ENCODE measurements around the gene RNU6-9. TPM values are rescaled to one million over a fixed set of nuclear protein-coding genes. Genes with fewer than 3 reads are reported as not detected.

The RNU6-9 gene
- total RNA-seq, 4 donors from 2014 or later, result not detected

GRCh38 chr19:924553-925086 is 31.3 kb downstream of the RNU6-9 start:
- no peak for TF ChIP-seq CTCF (IDR thresholded peaks at IDR 0.05)
- TF ChIP-seq POLR2A (IDR thresholded peaks at IDR 0.05), result no peak
- DNase-seq, result no peak

DNA sequence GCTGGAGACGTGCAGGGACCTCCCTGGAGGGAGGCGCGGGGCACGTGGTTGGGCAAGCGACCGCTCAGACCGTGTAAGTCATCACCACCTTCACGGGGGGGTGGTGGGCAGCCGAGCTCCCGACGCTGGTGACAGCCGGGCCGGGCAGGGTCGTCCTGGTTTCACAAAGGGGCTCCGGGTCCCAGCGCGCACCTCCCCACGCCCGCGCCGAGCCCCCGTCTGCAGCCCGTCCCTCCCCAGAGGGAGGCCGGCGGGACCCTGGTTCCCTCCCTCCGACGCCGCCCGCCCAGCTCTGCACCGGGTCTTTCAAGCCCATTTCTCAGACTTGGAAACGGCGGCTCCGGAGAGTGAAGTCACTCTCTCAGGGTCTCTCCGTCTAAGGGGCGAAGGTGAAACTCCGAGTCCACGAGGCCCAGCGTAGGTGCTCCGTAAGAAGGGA is 31.8 kb downstream of the RNU6-9 start:
- H3K4me3 ChIP-seq, result peak overlapping the region; percentile 53 to 74
- H3K9me3 ChIP-seq, result no peaks in the 10 kb centered on the region
- peaks cover 3 to 12% of the 10 kb centered on the region in 2 donors for H3K27me3 ChIP-seq
- peaks cover 0 to 12% of the 10 kb centered on the region in 2 donors for H3K4me1 ChIP-seq
- H3K36me3 ChIP-seq, result no peaks in the 10 kb centered on the region
- intact Hi-C loops (cut with DNase I; ENCODE audit: low total_unique reads), result loop anchor here (10.0 kb wide), 2 partner anchors 160 to 180 kb away; partner anchors contain the start of gene GPX4
- H3K27ac ChIP-seq, result peak overlapping the region; percentile 79 to 80
- DNase-seq, result no peak
- TF ChIP-seq POLR2A (IDR thresholded peaks at IDR 0.05), result no peak

More at GRCh38 chr19:924553-925086, 31.3 kb downstream of the RNU6-9 start:
- Histone ChIP-seq H3K27me3 (peaks cover 3 to 17% of the 10 kb centered on the region in 2 donors), H3K36me3 (no peaks in the 10 kb centered on the region), H3K4me3 (peak overlapping the region; percentile 53 to 74), H3K27ac (peak overlapping the region in 1 of 2 donors; percentile 79), H3K9me3 (no peaks in the 10 kb centered on the region), H3K4me1 (peaks cover 0 to 17% of the 10 kb centered on the region in 2 donors)
- intact Hi-C loops (cut with DNase I; ENCODE audit: low total_unique reads), result loop anchor here (10.0 kb wide), 2 partner anchors 160 to 180 kb away; partner anchors contain the start of gene GPX4

- peak; percentile 77 to 78 for DNase-seq
- Histone ChIP-seq H3K27me3 (peaks cover 3 to 8% of the 10 kb centered on the region in 2 donors), H3K4me3 (peak within 1 kb of the TSS; percentile 53 to 74), H3K27ac (peak within 1 kb of the TSS; percentile 79 to 80), H3K9me3 (no peaks in the 10 kb centered on the region), H3K36me3 (no peaks in the 10 kb centered on the region), H3K4me1 (peaks cover 0 to 6% of the 10 kb centered on the region in 2 donors)
- TF ChIP-seq POLR2A (IDR thresholded peaks at IDR 0.05), result peak in 1 of 2 donors; percentile 65
- peak in 1 of 4 experiments; percentile 2 for TF ChIP-seq CTCF (IDR thresholded peaks at IDR 0.05)
- intact Hi-C loops (cut with DNase I; ENCODE audit: low total_unique reads), result loop anchor here (10.0 kb wide), 2 partner anchors 161 to 179 kb away; partner anchors contain the start of gene GPX4
These were observed 32.4 kb downstream of the RNU6-9 start, which contains the start of gene ARID3A for GRCh38 chr19:925526-926322. ARID3A (plus strand) TSS chr19:926035; CDS start chr19:929529, 3,494 bp downstream.

DNA sequence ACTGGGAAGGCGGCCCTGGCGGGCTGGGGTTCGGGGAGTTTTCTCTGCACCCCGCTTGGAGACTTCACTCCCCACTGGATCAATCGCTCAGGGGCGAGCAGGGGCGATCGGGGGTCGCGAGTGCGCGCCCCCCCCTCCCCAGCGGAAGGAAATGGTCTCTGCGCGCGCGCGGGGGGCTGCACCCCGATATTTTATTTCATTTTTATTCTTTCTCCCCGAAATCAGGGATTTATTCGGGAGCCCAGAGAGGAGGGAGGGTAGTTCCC is 33.0 kb downstream of the RNU6-9 start:
- no peak for DNase-seq
- Histone ChIP-seq H3K27me3 (peaks cover 1 to 3% of the 10 kb centered on the region in 2 donors), H3K4me3 (peak overlapping the region; percentile 53 to 74), H3K27ac (peak overlapping the region; percentile 79 to 80), H3K4me1 (peaks cover 0 to 6% of the 10 kb centered on the region in 2 donors), H3K9me3 (no peaks in the 10 kb centered on the region), H3K36me3 (no peaks in the 10 kb centered on the region)
- TF ChIP-seq CTCF (IDR thresholded peaks at IDR 0.05) (no peak), POLR2A (IDR thresholded peaks at IDR 0.05) (no peak)
- intact Hi-C loops (cut with DNase I; ENCODE audit: low total_unique reads), result loop anchor here (10.0 kb wide), 2 partner anchors 161 to 179 kb away; partner anchors contain the start of gene GPX4

GRCh38 chr19:926589-927350 is 33.5 kb downstream of the RNU6-9 start:
- peaks cover 0 to 6% of the 10 kb centered on the region in 2 donors for H3K4me1 ChIP-seq
- H3K4me3 ChIP-seq, result peak overlapping the region; percentile 53 to 74
- H3K27me3 ChIP-seq, result no peaks in the 10 kb centered on the region
- no peaks in the 10 kb centered on the region for H3K36me3 ChIP-seq
- H3K27ac ChIP-seq, result peak overlapping the region; percentile 79 to 80
- DNase-seq, result peak; percentile 69 to 75
- TF ChIP-seq POLR2A (IDR thresholded peaks at IDR 0.05), result no peak
- no peak for TF ChIP-seq CTCF (IDR thresholded peaks at IDR 0.05)
- intact Hi-C loops (cut with DNase I; ENCODE audit: low total_unique reads), result loop anchor here (10.0 kb wide), 2 partner anchors 162 to 178 kb away; partner anchors contain the start of gene GPX4
- no peaks in the 10 kb centered on the region for H3K9me3 ChIP-seq

Data from uterus (tissue), 4 donors.